Hepatocyte (in vitro differentiated cells): ENCODE data around the gene CLDN11. TPM values are rescaled to one million over a fixed set of nuclear protein-coding genes. Genes with fewer than 3 reads are reported as not detected.

Source experiments
- DNase-seq: peaks from one replicate; pipeline ENCODE4 v3.0.0-alpha.2; 2016; ENCODE audit warnings: low spot score
- H2AFZ ChIP-seq: fragments of 200-600 bp; sonication (generic); 2 replicates; pipeline ENCODE4 v1.6.0; 2016; ENCODE audit warnings: antibody characterized with exemption, mild to moderate bottlenecking
- H3K27ac ChIP-seq: fragments of 200-600 bp; sonication (generic); 2 replicates; pipeline ENCODE4 v1.5.1; 2016; ENCODE audit warnings: mild to moderate bottlenecking
- H3K27me3 ChIP-seq: fragments of 200-600 bp; sonication (generic); 2 replicates; pipeline ENCODE4 v1.6.1; 2016
- H3K36me3 ChIP-seq: fragments of 200-600 bp; sonication (generic); replicated peaks from 2 replicates; pipeline ENCODE4 v1.5.1; 2016; ENCODE audit warnings: low read depth; ENCODE audit not compliant: insufficient read depth
- H3K4me1 ChIP-seq: fragments of 200-600 bp; sonication (generic); 2 replicates; pipeline ENCODE4 v1.5.1; 2016; ENCODE audit warnings: mild to moderate bottlenecking, moderate library complexity; ENCODE audit not compliant: insufficient read depth
- H3K4me2 ChIP-seq: fragments of 200-600 bp; sonication (generic); 2 replicates; pipeline ENCODE4 v1.6.0; 2016
- H3K4me3 ChIP-seq: fragments of 200-600 bp; sonication (generic); 2 replicates; pipeline ENCODE4 v1.5.1; 2016; ENCODE audit warnings: mild to moderate bottlenecking
- H3K79me2 ChIP-seq: fragments of 200-600 bp; sonication (generic); 2 replicates; pipeline ENCODE4 v1.6.0; 2017; ENCODE audit warnings: mild to moderate bottlenecking
- H3K9me2 ChIP-seq: fragments of 200-600 bp; sonication (generic); replicated peaks from 2 replicates; pipeline ENCODE4 v1.6.0; 2017; ENCODE audit warnings: mild to moderate bottlenecking; ENCODE audit not compliant: insufficient read depth
- H3K9me3 ChIP-seq: fragments of 200-600 bp; sonication (generic); 2 replicates; pipeline ENCODE4 v1.5.1; 2016; ENCODE audit warnings: low read depth, mild to moderate bottlenecking
- H4K20me1 ChIP-seq: fragments of 200-600 bp; sonication (generic); 2 replicates; pipeline ENCODE4 v1.6.0; 2016; ENCODE audit warnings: mild to moderate bottlenecking; ENCODE audit not compliant: insufficient read depth, poor library complexity, severe bottlenecking
- CTCF ChIP-seq: fragments of 200-600 bp; sonication (generic); IDR thresholded peaks from 2 replicates; pipeline ENCODE4 v1.5.1; 2016; ENCODE audit warnings: antibody characterized with exemption, mild to moderate bottlenecking; ENCODE audit not compliant: poor library complexity
- EZH2 ChIP-seq: fragments of 200-600 bp; sonication (generic); IDR thresholded peaks from 2 replicates; pipeline ENCODE4 v1.6.1; 2016; ENCODE audit warnings: antibody characterized with exemption, mild to moderate bottlenecking, borderline replicate concordance
- EZH2phosphoT487 ChIP-seq: fragments of 200-600 bp; sonication (generic); IDR thresholded peaks from one replicate; pipeline ENCODE4 v1.6.1; 2018; ENCODE audit warnings: antibody characterized with exemption, mild to moderate bottlenecking, low read depth, moderate library complexity; ENCODE audit not compliant: unreplicated experiment, severe bottlenecking
- WGBS: methylation state at CpG from one replicate; pipeline ENCODE4 v1.1.6; 2016; ENCODE audit warnings: low lambda C conversion rate; ENCODE audit errors: missing lambda C conversion rate; 5-methylcytosine and 5-hydroxymethylcytosine counted together
- polyA plus RNA-seq: library from polyadenylated mRNA; unstranded; fragments of >200 nt; fragmentation: Nextera tagmentation; extraction: Ambion mirVana; gene quantifications from 2 replicates; pipeline ENCODE4 v1.2.1, GENCODE V29; 2016
- total RNA-seq: library from RNA; depleted of rRNA; stranded (reverse); fragments of >200 nt; gene quantifications from 2 replicates; pipeline ENCODE4 v1.2.3, GENCODE V29; 2014

Gene CLDN11
- total and polyA plus RNA-seq, 2 experiments from 2014 or later = 7.7 to 29.5 TPM

- Histone ChIP-seq H3K79me2 (no peaks in the 10 kb centered on the region), H3K4me1 (peaks cover 14% of the 10 kb centered on the region), H3K9me3 (no peaks in the 10 kb centered on the region), H3K27me3 (peaks cover 29% of the 10 kb centered on the region), H3K4me3 (no peak overlapping the region), H3K36me3 (no peaks in the 10 kb centered on the region), H3K27ac (peak overlapping the region; percentile 2), H2AFZ (no peak overlapping the region), H3K4me2 (peak overlapping the region; percentile 89), H4K20me1 (no peaks in the 10 kb centered on the region), H3K9me2 (no peaks in the 10 kb centered on the region)
- 74% methylated on average over 12 of the region's 12 CpGs for WGBS
- peak; percentile 9 for DNase-seq
- TF ChIP-seq EZH2phosphoT487 = no peak
- TF ChIP-seq CTCF = no peak
- no peak for TF ChIP-seq EZH2
These were observed 2.5 kb downstream of the CLDN11 start for GRCh38 chr3:170421111-170421641.

- no peak overlapping the region for H3K27ac ChIP-seq
These were observed 3.1 kb downstream of the CLDN11 start for GRCh38 chr3:170421758-170422157.

GRCh38 chr3:170423001-170423615 is 4.4 kb downstream of the CLDN11 start:
- TF ChIP-seq EZH2 (no peak), EZH2phosphoT487 (no peak), CTCF (no peak)

More at GRCh38 chr3:170421758-170422157, 3.1 kb downstream of the CLDN11 start:
- H4K20me1 ChIP-seq = no peaks in the 10 kb centered on the region
- no peak for DNase-seq
- peaks cover 29% of the 10 kb centered on the region for H3K27me3 ChIP-seq
- 91% methylated on average over 2 of the region's 2 CpGs for WGBS
- no peaks in the 10 kb centered on the region for H3K36me3 ChIP-seq
- H3K9me2 ChIP-seq = no peaks in the 10 kb centered on the region
- H3K9me3 ChIP-seq = no peaks in the 10 kb centered on the region
- H2AFZ ChIP-seq = no peak overlapping the region
- H3K4me1 ChIP-seq = peaks cover 14% of the 10 kb centered on the region
- TF ChIP-seq CTCF = no peak
- no peak overlapping the region for H3K4me3 ChIP-seq
- H3K4me2 ChIP-seq = peak overlapping the region; percentile 89
- H3K79me2 ChIP-seq = no peaks in the 10 kb centered on the region

More at GRCh38 chr3:170423001-170423615, 4.4 kb downstream of the CLDN11 start:
- Histone ChIP-seq H3K4me2 (no peak overlapping the region), H3K79me2 (no peaks in the 10 kb centered on the region), H4K20me1 (no peaks in the 10 kb centered on the region), H3K27me3 (peaks cover 18% of the 10 kb centered on the region), H2AFZ (no peak overlapping the region), H3K27ac (no peak overlapping the region), H3K9me2 (no peaks in the 10 kb centered on the region), H3K9me3 (no peaks in the 10 kb centered on the region), H3K36me3 (no peaks in the 10 kb centered on the region), H3K4me1 (peaks cover 14% of the 10 kb centered on the region), H3K4me3 (no peak overlapping the region)
- WGBS = 87% methylated on average over 8 of the region's 8 CpGs
- no peak for DNase-seq
